HepG2 (cell line): ENCODE results near the gene TMCO4. TPM values are rescaled to one million over a fixed set of nuclear protein-coding genes. Genes with fewer than 3 reads are reported as not detected.

Experiments used
- CEBPZ ChIP-seq: IDR thresholded peaks from 2 replicates; pipeline ENCODE4 v1.6.1; 2012; ENCODE audit warnings: low read length, improper control_type of control experiment
- RAD21 ChIP-seq: fragments of 450-650 bp; formaldehyde crosslinking; IDR thresholded peaks from 2 replicates; pipeline ENCODE4 v1.5.0; 2020; ENCODE audit warnings: mild to moderate bottlenecking
- SMC3 ChIP-seq: IDR thresholded peaks from 2 replicates; pipeline ENCODE4 v1.6.1; 2011; ENCODE audit warnings: low read length, improper control_type of control experiment
- XRCC5 ChIP-seq: fragments of 200-400 bp; formaldehyde crosslinking; optimal IDR thresholded peaks from 2 replicates; pipeline ENCODE3; 2017; ENCODE audit warnings: mild to moderate bottlenecking, low read length
- YY1 ChIP-seq: IDR thresholded peaks from 2 replicates; pipeline ENCODE4 v1.6.1; 2011; ENCODE audit warnings: low read length, low read depth, moderate library complexity, mild to moderate bottlenecking; ENCODE audit not compliant: insufficient read depth, insufficient replicate concordance
- ZNF121 ChIP-seq: sonication (generic); formaldehyde crosslinking; IDR thresholded peaks from 2 replicates; pipeline ENCODE4 v1.5.0; 2020; ENCODE audit warnings: mild to moderate bottlenecking, missing genetic modification reagents
- ZNF160 ChIP-seq: sonication (generic); formaldehyde crosslinking; IDR thresholded peaks from 2 replicates; pipeline ENCODE4 v1.8.0; 2022; ENCODE audit warnings: mild to moderate bottlenecking, inconsistent platforms, missing genetic modification reagents
- ZNF574 ChIP-seq: sonication (generic); formaldehyde crosslinking; IDR thresholded peaks from 2 replicates; pipeline ENCODE4 v1.4.0; 2020; ENCODE audit warnings: missing genetic modification reagents
- polyA plus RNA-seq, 8 experiments: library from polyadenylated mRNA; depleted of rRNA in 3 of 8; stranded (reverse) in 7 of 8; unstranded in 1 of 8; fragments of >200 nt; fragmentation: Illumina TruSeq in 4 of 8; extraction: Trizol in 4 of 8; gene quantifications; 2 replicates each; pipeline versions ENCODE4 v1.2.1 to v1.2.3, GENCODE V29; 2011 to 2016; ENCODE audit warnings: low read depth in 4 of 8, missing spikeins in 1 of 8, mixed read lengths in 1 of 8; ENCODE audit not compliant: insufficient read depth in 1 of 8
- total RNA-seq, 5 experiments: library from RNA; depleted of rRNA; stranded (reverse); fragments of >200 nt; fragmentation: Illumina TruSeq; extraction: Trizol; gene quantifications; 2 replicates each; pipeline ENCODE4 v1.2.3, GENCODE V29; 2016; ENCODE audit warnings: low read depth in 1 of 5

TMCO4 gene
- total and polyA plus RNA-seq, 2 of the 13 experiments (the other 11 are each of a cell fraction or from before 2014, with no cell fraction given), result 2.1 to 4.1 TPM

- TF ChIP-seq XRCC5 (peak; percentile 55), YY1 (peak; percentile 20), CEBPZ (no peak), ZNF121 (CRISPR knock-in tag) (peak; percentile 45; the same call in 1 of the 2 replicates), ZNF160 (CRISPR knock-in tag) (no peak), RAD21 (CRISPR knock-in tag) (peak; percentile 45; the same call in 1 of the 2 replicates), SMC3 (peak; percentile 50), ZNF574 (0 out of 2 replicates have a peak, but pooled peaks have one; percentile 20)
These were observed 11.6 kb upstream of the TMCO4 start (continued) for GRCh38 chr1:19811206-19811851.
